GM12878 (cell line): ENCODE data around the gene APCDD1. TPM values are rescaled to one million over a fixed set of nuclear protein-coding genes. Genes with fewer than 3 reads are reported as not detected.

Experiments
- ATAC-seq: fragments of 200-7000 bp; cut with Tn5 transposase; 3 replicates; pipeline ENCODE4 v1.9.1; 2020; ENCODE audit warnings: mild to moderate bottlenecking, moderate library complexity
- BruUV-seq: library from RNA; stranded (reverse); fragments of 400-500 nt; replicated peaks from 2 replicates; lab custom pipeline; 2021; lab: Mats Ljungman, UMichigan
- CTCF ChIA-PET: fragments of 300-600 bp; sonication (Branson Sonifier 250); formaldehyde crosslinking; extraction: SDS; loops from one replicate; lab custom pipeline; 2021; ENCODE audit warnings: inconsistent platforms; lab: Yijun Ruan, JAX
- POLR2A ChIA-PET: fragments of 350-600 bp; formaldehyde crosslinking; extraction: SDS; loops from one replicate; lab custom pipeline; 2021; ENCODE audit warnings: inconsistent platforms; lab: Charles Lee
- RAD21 ChIA-PET: fragments of 300-600 bp; sonication (Branson Sonifier 250); formaldehyde crosslinking; loops from one replicate; lab custom pipeline; 2023; ENCODE audit warnings: antibody characterized with exemption; ENCODE audit not compliant: unreplicated experiment; lab: Charles Lee
- SMC1A ChIA-PET: fragments of 300-600 bp; sonication (Branson Sonifier 250); formaldehyde crosslinking; loops from one replicate; lab custom pipeline; 2023; ENCODE audit not compliant: unreplicated experiment, uncharacterized antibody; lab: Charles Lee
- DNase-seq: peaks from one replicate; pipeline ENCODE4 v3.0.0-alpha.2; 2011; ENCODE audit warnings: low read depth, low spot score
- FAIRE-seq: peaks from 3 replicates; lab custom pipeline; 2011; peaks lifted over from hg19 to GRCh38; lab: Jason Lieb, UNC
- H2AFZ ChIP-seq: 2 replicates; pipeline ENCODE4 v1.6.0; 2011; ENCODE audit warnings: low read depth, low read length, control low read depth; ENCODE audit not compliant: control insufficient read depth
- H3K27ac ChIP-seq: 2 replicates; pipeline ENCODE4 v1.5.1; 2011; ENCODE audit warnings: control low read depth; ENCODE audit not compliant: control insufficient read depth, insufficient read depth
- H3K27me3 ChIP-seq, 2 experiments: replicated peaks in 1 of 2; 2 replicates each; pipeline versions ENCODE4 v1.6.0 to v1.6.1; 2011; ENCODE audit warnings: low read length in 1 of 2; ENCODE audit not compliant: control insufficient read depth in 2 of 2, insufficient read depth in 2 of 2
- H3K36me3 ChIP-seq, 2 experiments: 2 replicates each; pipeline ENCODE4 v1.5.1; 2011; ENCODE audit warnings: low read length in 1 of 2; ENCODE audit not compliant: control insufficient read depth in 2 of 2, insufficient read depth in 2 of 2
- H3K4me1 ChIP-seq: 2 replicates; pipeline ENCODE4 v1.6.1; 2011; ENCODE audit warnings: mild to moderate bottlenecking, low read length, moderate library complexity, mixed read lengths; ENCODE audit not compliant: control insufficient read depth, insufficient read depth
- H3K4me2 ChIP-seq: 2 replicates; pipeline ENCODE4 v1.6.0; 2011; ENCODE audit warnings: control low read depth; ENCODE audit not compliant: control insufficient read depth, insufficient read depth
- H3K4me3 ChIP-seq: fragments of 200-600 bp; sonication (generic); 2 replicates; pipeline ENCODE4 v1.5.1; 2016
- H3K79me2 ChIP-seq: 2 replicates; pipeline ENCODE4 v1.6.0; 2011; ENCODE audit warnings: low read length; ENCODE audit not compliant: control insufficient read depth, insufficient read depth
- H3K9ac ChIP-seq: 2 replicates; pipeline ENCODE4 v1.8.0; 2011; ENCODE audit warnings: low read length, control low read depth, mixed read lengths; ENCODE audit not compliant: control insufficient read depth, insufficient read depth
- H3K9me3 ChIP-seq: replicated peaks from 3 replicates; pipeline ENCODE4 v1.5.1; 2011; ENCODE audit warnings: mild to moderate bottlenecking, low read length; ENCODE audit not compliant: control insufficient read depth, insufficient read depth
- H4K20me1 ChIP-seq: 2 replicates; pipeline ENCODE4 v1.6.0; 2011; ENCODE audit not compliant: control insufficient read depth, insufficient read depth
- EZH2 ChIP-seq: IDR thresholded peaks from 2 replicates; pipeline ENCODE4 v1.6.1; 2012; ENCODE audit warnings: low read depth, mild to moderate bottlenecking, control low read depth, inconsistent platforms, low read length, borderline replicate concordance; ENCODE audit not compliant: control insufficient read depth
- IKZF1 ChIP-seq: fragments of 450-650 bp; conservative IDR thresholded peaks from 2 replicates; pipeline ENCODE4 v1.6.1; 2017; ENCODE audit warnings: antibody characterized with exemption, mild to moderate bottlenecking
- MXI1 ChIP-seq: fragments of 150-350 bp; IDR thresholded peaks from 2 replicates; pipeline ENCODE4 v1.6.1; 2011; ENCODE audit warnings: low read depth, mild to moderate bottlenecking, inconsistent platforms, low read length, improper control_type of control experiment
- MYC ChIP-seq: IDR thresholded peaks from 2 replicates; pipeline ENCODE4 v1.6.1; 2011; ENCODE audit warnings: mild to moderate bottlenecking, low read length, moderate library complexity, inconsistent platforms; ENCODE audit not compliant: insufficient read depth, insufficient replicate concordance, insufficient read length, severe bottlenecking
- NFYB ChIP-seq: IDR thresholded peaks from 2 replicates; pipeline ENCODE4 v1.6.1; 2011; ENCODE audit warnings: low read depth, mild to moderate bottlenecking, low read length, improper control_type of control experiment, moderate library complexity; ENCODE audit not compliant: insufficient read depth
- PAX5 ChIP-seq: IDR thresholded peaks from 2 replicates; pipeline ENCODE4 v1.6.1; 2011; ENCODE audit warnings: low read depth, low read length, borderline replicate concordance
- POLR2A ChIP-seq: IDR thresholded peaks from 2 replicates; pipeline ENCODE4 v1.6.1; 2011; ENCODE audit warnings: low read depth, mild to moderate bottlenecking, low read length
- POU2F2 ChIP-seq: IDR thresholded peaks from 3 replicates; pipeline ENCODE4 v1.6.1; 2011; ENCODE audit warnings: low read depth, mild to moderate bottlenecking, low read length, borderline replicate concordance
- SMAD5 ChIP-seq: IDR thresholded peaks from 2 replicates; pipeline ENCODE4 v1.6.1; 2016; ENCODE audit warnings: antibody characterized with exemption, low read depth
- SRF ChIP-seq, 2 experiments: IDR thresholded peaks; 2 replicates each; pipeline ENCODE4 v1.6.1; 2011; ENCODE audit warnings: low read depth in 2 of 2, low read length in 2 of 2, mild to moderate bottlenecking in 1 of 2, moderate library complexity in 1 of 2
- SUPT20H ChIP-seq: IDR thresholded peaks from 2 replicates; pipeline ENCODE4 v1.6.1; 2011; ENCODE audit warnings: low read depth, mild to moderate bottlenecking, low read length, moderate library complexity, borderline replicate concordance; ENCODE audit not compliant: control insufficient read depth
- ZNF217 ChIP-seq: fragments of 450-650 bp; IDR thresholded peaks from 2 replicates; pipeline ENCODE4 v1.6.1; 2017; ENCODE audit warnings: antibody characterized with exemption, mild to moderate bottlenecking
- WGBS: methylation state at CpG from one replicate; pipeline ENCODE4 v1.1.6; 2016; ENCODE audit warnings: low lambda C conversion rate; ENCODE audit not compliant: insufficient replicate concordance, insufficient coverage; ENCODE audit errors: missing lambda C conversion rate; 5-methylcytosine and 5-hydroxymethylcytosine counted together
- in situ Hi-C: fragments of 300-500 bp; cut with MboI; formaldehyde crosslinking; loops from 9 replicates; pipeline ENCODE4 v1.14.3; 2018; ENCODE audit warnings: mixed read lengths
- intact Hi-C: fragments of 100-400 bp; cut with micrococcal nuclease; formaldehyde crosslinking; loops from one replicate; pipeline ENCODE4 v1.14.2; 2022; ENCODE audit not compliant: unreplicated experiment
- polyA plus RNA-seq, 11 experiments: library from polyadenylated mRNA; depleted of rRNA in 4 of 11; unstranded in 6 of 11; stranded (reverse) in 5 of 11; fragments of >200 nt; fragmentation: Nextera tagmentation in 4 of 11; fragmentation: Illumina TruSeq in 1 of 11; extraction: Ambion mirVana in 4 of 11; extraction: Trizol in 1 of 11; gene quantifications; 1 replicate in 1 of 11; 2 replicates in 10 of 11; pipeline versions ENCODE4 v1.2.1 to v1.2.3, GENCODE V29; 2011 to 2016; ENCODE audit warnings: inconsistent platforms in 2 of 11, missing spikeins in 2 of 11, low read depth in 1 of 11
- total RNA-seq, 4 experiments: library from RNA; depleted of rRNA in 3 of 4; stranded (reverse); fragments of >200 nt in 3 of 4; fragmentation: Illumina TruSeq in 1 of 4; extraction: Trizol in 1 of 4; gene quantifications; 2 replicates each; pipeline versions ENCODE4 v1.2.1 to v1.2.3, GENCODE V29; 2013 to 2021
- TF ChIP-seq, protein P1 (sequence below): fragments of 450-650 bp; IDR thresholded peaks from 2 replicates; pipeline ENCODE4 v1.6.1; 2017; ENCODE audit warnings: mild to moderate bottlenecking, moderate library complexity
- TF ChIP-seq, protein P2 (sequence below): fragments of 450-650 bp; IDR thresholded peaks from 2 replicates; pipeline ENCODE4 v1.6.1; 2016; ENCODE audit warnings: mild to moderate bottlenecking
- TF ChIP-seq, protein P3 (sequence below): fragments of 450-650 bp; IDR thresholded peaks from 2 replicates; pipeline ENCODE4 v1.6.1; 2017; ENCODE audit warnings: borderline replicate concordance
- TF ChIP-seq, protein P4 (sequence below): fragments of 450-650 bp; IDR thresholded peaks from 2 replicates; pipeline ENCODE4 v1.6.1; 2014; ENCODE audit warnings: mild to moderate bottlenecking

The APCDD1 gene
- total and polyA plus RNA-seq, 10 of the 15 experiments (the other 5 are each of a cell fraction or from before 2014, with no cell fraction given), result not detected

DNA sequence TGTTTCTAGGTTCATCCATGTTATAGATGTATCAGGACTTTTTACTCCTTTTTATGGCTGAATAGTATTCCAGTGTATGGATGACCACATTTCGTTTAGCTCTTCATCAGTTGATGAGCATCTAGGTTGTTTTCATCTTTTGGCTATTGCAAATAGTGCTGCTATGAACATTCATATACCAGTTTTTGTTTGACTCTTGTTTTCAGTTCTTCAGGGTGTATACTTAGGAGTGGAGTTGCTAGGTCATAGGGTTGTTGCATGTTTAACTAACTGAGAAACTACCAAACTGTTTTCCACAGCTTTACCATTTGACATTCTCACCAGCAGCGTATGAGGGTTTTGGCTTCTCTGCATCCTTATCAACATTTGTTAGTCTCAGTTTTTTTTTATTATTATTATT, 45.6 kb downstream of the APCDD1 start (continued):
- TF ChIP-seq, protein P1, sequence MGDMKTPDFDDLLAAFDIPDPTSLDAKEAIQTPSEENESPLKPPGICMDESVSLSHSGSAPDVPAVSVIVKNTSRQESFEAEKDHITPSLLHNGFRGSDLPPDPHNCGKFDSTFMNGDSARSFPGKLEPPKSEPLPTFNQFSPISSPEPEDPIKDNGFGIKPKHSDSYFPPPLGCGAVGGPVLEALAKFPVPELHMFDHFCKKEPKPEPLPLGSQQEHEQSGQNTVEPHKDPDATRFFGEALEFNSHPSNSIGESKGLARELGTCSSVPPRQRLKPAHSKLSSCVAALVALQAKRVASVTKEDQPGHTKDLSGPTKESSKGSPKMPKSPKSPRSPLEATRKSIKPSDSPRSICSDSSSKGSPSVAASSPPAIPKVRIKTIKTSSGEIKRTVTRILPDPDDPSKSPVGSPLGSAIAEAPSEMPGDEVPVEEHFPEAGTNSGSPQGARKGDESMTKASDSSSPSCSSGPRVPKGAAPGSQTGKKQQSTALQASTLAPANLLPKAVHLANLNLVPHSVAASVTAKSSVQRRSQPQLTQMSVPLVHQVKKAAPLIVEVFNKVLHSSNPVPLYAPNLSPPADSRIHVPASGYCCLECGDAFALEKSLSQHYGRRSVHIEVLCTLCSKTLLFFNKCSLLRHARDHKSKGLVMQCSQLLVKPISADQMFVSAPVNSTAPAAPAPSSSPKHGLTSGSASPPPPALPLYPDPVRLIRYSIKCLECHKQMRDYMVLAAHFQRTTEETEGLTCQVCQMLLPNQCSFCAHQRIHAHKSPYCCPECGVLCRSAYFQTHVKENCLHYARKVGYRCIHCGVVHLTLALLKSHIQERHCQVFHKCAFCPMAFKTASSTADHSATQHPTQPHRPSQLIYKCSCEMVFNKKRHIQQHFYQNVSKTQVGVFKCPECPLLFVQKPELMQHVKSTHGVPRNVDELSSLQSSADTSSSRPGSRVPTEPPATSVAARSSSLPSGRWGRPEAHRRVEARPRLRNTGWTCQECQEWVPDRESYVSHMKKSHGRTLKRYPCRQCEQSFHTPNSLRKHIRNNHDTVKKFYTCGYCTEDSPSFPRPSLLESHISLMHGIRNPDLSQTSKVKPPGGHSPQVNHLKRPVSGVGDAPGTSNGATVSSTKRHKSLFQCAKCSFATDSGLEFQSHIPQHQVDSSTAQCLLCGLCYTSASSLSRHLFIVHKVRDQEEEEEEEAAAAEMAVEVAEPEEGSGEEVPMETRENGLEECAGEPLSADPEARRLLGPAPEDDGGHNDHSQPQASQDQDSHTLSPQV, result no peak
- TF ChIP-seq, protein P2, sequence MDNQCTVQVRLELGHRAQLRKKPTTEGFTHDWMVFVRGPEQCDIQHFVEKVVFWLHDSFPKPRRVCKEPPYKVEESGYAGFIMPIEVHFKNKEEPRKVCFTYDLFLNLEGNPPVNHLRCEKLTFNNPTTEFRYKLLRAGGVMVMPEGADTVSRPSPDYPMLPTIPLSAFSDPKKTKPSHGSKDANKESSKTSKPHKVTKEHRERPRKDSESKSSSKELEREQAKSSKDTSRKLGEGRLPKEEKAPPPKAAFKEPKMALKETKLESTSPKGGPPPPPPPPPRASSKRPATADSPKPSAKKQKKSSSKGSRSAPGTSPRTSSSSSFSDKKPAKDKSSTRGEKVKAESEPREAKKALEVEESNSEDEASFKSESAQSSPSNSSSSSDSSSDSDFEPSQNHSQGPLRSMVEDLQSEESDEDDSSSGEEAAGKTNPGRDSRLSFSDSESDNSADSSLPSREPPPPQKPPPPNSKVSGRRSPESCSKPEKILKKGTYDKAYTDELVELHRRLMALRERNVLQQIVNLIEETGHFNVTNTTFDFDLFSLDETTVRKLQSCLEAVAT, result no peak
- TF ChIP-seq ZNF217 (no peak), MXI1 (no peak)
- TF ChIP-seq, all 136 proteins: peak for 0

DNA sequence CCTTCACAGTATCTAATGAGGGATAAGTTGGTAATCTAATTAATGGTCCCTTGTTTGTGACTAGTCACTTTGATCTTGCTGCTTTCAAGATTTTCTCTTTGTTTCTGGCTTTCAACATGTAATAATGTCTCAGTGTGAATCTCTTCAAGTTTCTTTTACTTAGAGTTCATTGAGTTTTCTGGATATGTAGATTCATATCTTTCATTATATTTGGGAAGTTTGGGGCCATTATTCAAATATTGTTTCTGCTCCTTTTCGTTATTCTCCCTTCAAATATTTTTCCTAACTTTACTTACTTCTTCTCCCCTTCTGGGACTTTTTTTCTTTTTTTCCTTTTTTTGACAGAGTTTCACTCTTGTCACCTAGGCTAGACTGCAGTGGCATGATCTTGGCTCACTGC, 50.3 kb downstream of the APCDD1 start:
- H4K20me1 ChIP-seq, result no peaks in the 10 kb centered on the region
- H3K27ac ChIP-seq, result no peak overlapping the region
- 43% methylated on average over 1 of the region's 1 CpG for WGBS
- ChIA-PET CTCF (no interaction called here), POLR2A (no interaction called here), SMC1A (no interaction called here), RAD21 (no interaction called here)
- no peak overlapping the region for H3K4me3 ChIP-seq
- in situ Hi-C loops, result no loop called here
- no peak for FAIRE-seq
- no peak for ATAC-seq
- no peak overlapping the region for H3K9ac ChIP-seq
- H3K79me2 ChIP-seq, result no peaks in the 10 kb centered on the region
- no peak overlapping the region for H2AFZ ChIP-seq
- no peak for DNase-seq
- no peaks in the 10 kb centered on the region; the same call in 2 of the 3 replicates for H3K9me3 ChIP-seq
- no peaks in the 10 kb centered on the region for H3K36me3 ChIP-seq
- no peaks in the 10 kb centered on the region; a peak in 1 of 4 replicates for H3K27me3 ChIP-seq
- BruUV-seq, result no TSS peak
- no peaks in the 10 kb centered on the region for H3K4me1 ChIP-seq
- H3K4me2 ChIP-seq, result no peak overlapping the region
- intact Hi-C loops, result no loop called here
- no peak for TF ChIP-seq POLR2A
- no peak for TF ChIP-seq IKZF1
- TF ChIP-seq PAX5, result no peak
- TF ChIP-seq NFYB, result no peak
- no peak for TF ChIP-seq EZH2
- TF ChIP-seq, protein P3, sequence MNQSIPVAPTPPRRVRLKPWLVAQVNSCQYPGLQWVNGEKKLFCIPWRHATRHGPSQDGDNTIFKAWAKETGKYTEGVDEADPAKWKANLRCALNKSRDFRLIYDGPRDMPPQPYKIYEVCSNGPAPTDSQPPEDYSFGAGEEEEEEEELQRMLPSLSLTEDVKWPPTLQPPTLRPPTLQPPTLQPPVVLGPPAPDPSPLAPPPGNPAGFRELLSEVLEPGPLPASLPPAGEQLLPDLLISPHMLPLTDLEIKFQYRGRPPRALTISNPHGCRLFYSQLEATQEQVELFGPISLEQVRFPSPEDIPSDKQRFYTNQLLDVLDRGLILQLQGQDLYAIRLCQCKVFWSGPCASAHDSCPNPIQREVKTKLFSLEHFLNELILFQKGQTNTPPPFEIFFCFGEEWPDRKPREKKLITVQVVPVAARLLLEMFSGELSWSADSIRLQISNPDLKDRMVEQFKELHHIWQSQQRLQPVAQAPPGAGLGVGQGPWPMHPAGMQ, result no peak
- TF ChIP-seq SRF (IDR thresholded peaks at IDR 0.05; ENCODE audit: low read depth in 2 of 2, low read length in 2 of 2), result no peak
- TF ChIP-seq SMAD5, result no peak
- no peak for TF ChIP-seq MYC
- no peak for TF ChIP-seq SUPT20H
- TF ChIP-seq, protein P4, sequence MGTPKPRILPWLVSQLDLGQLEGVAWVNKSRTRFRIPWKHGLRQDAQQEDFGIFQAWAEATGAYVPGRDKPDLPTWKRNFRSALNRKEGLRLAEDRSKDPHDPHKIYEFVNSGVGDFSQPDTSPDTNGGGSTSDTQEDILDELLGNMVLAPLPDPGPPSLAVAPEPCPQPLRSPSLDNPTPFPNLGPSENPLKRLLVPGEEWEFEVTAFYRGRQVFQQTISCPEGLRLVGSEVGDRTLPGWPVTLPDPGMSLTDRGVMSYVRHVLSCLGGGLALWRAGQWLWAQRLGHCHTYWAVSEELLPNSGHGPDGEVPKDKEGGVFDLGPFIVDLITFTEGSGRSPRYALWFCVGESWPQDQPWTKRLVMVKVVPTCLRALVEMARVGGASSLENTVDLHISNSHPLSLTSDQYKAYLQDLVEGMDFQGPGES, result no peak
- no peak for TF ChIP-seq POU2F2
